H1 (cell line): ENCODE measurements around the gene GFOD1. TPM values are rescaled to one million over a fixed set of nuclear protein-coding genes. Genes with fewer than 3 reads are reported as not detected.

Experiments
- CTCF ChIA-PET: fragments of 300-600 bp; sonication (Branson Sonifier 250); formaldehyde crosslinking; loops from one replicate; lab custom pipeline; 2021; ENCODE audit not compliant: partially characterized antibody; lab: Charles Lee
- POLR2A ChIA-PET: fragments of 300-600 bp; sonication (Branson Sonifier 250); formaldehyde crosslinking; loops from one replicate; lab custom pipeline; 2021; ENCODE audit warnings: inconsistent platforms; ENCODE audit not compliant: partially characterized antibody; lab: Charles Lee
- DNase-seq, 2 experiments: peaks; one replicate each; pipeline versions ENCODE4 v3.0.0 to v3.0.0-alpha.2; 2010 to 2022; ENCODE audit warnings: low spot score in 2 of 2, low read depth in 1 of 2, mixed read lengths in 1 of 2
- FAIRE-seq: peaks from 2 replicates; lab custom pipeline; 2011; peaks lifted over from hg19 to GRCh38; lab: Jason Lieb, UNC
- H2AFZ ChIP-seq: 2 replicates; pipeline ENCODE4 v1.8.1; 2012; ENCODE audit warnings: low read length, inconsistent platforms
- H2AK5ac ChIP-seq: 2 replicates; pipeline ENCODE4 v1.6.1; 2013; ENCODE audit warnings: low read depth, low read length
- H2BK120ac ChIP-seq: replicated peaks from 2 replicates; pipeline ENCODE3; 2013; ENCODE audit warnings: low read depth, low read length, inconsistent platforms
- H2BK12ac ChIP-seq: 2 replicates; pipeline ENCODE4 v1.6.1; 2013; ENCODE audit warnings: low read depth, low read length
- H2BK15ac ChIP-seq: 2 replicates; pipeline ENCODE4 v1.6.1; 2013; ENCODE audit warnings: low read length
- H2BK20ac ChIP-seq: 2 replicates; pipeline ENCODE4 v1.6.1; 2013; ENCODE audit warnings: low read length
- H2BK5ac ChIP-seq: 2 replicates; pipeline ENCODE4 v1.6.1; 2013; ENCODE audit warnings: low read depth, low read length
- H3K14ac ChIP-seq: 2 replicates; pipeline ENCODE4 v1.6.1; 2013; ENCODE audit warnings: inconsistent platforms; ENCODE audit not compliant: insufficient read length
- H3K18ac ChIP-seq: 2 replicates; pipeline ENCODE4 v1.6.1; 2013; ENCODE audit warnings: low read length; ENCODE audit errors: extremely low read depth
- H3K23ac ChIP-seq: 2 replicates; pipeline ENCODE4 v1.6.1; 2013; ENCODE audit warnings: inconsistent platforms; ENCODE audit not compliant: insufficient read length
- H3K23me2 ChIP-seq: 2 replicates; pipeline ENCODE4 v1.6.1; 2013; ENCODE audit warnings: low read depth, low read length
- H3K27ac ChIP-seq: 2 replicates; pipeline ENCODE4 v1.6.1; 2011; ENCODE audit warnings: low read depth, low read length, inconsistent platforms
- H3K27me3 ChIP-seq, 4 experiments: replicated peaks in 1 of 4; 1 replicate in 1 of 4; 2 replicates in 3 of 4; pipeline versions ENCODE4 v1.6.1 to v1.8.1; 2011 to 2013; ENCODE audit warnings: low read length in 3 of 4, mild to moderate bottlenecking in 3 of 4, inconsistent platforms in 2 of 4, mixed read lengths in 2 of 4, moderate library complexity in 1 of 4; ENCODE audit not compliant: control insufficient read depth in 3 of 4, insufficient read depth in 3 of 4; ENCODE audit errors: extremely low read depth in 1 of 4
- H3K36me3 ChIP-seq, 4 experiments: 2 replicates each; pipeline versions ENCODE4 v1.6.1 to v1.8.1; 2011 to 2013; ENCODE audit warnings: mild to moderate bottlenecking in 4 of 4, low read length in 3 of 4, moderate library complexity in 2 of 4, control low read depth in 1 of 4, inconsistent platforms in 1 of 4; ENCODE audit not compliant: insufficient read depth in 4 of 4, control insufficient read depth in 2 of 4
- H3K4ac ChIP-seq: replicated peaks from 2 replicates; pipeline ENCODE3; 2013; ENCODE audit warnings: low read length, low read depth, mixed read lengths, inconsistent platforms; ENCODE audit not compliant: insufficient read length
- H3K4me1 ChIP-seq, 4 experiments: replicated peaks in 1 of 4; 1 replicate in 1 of 4; 2 replicates in 3 of 4; pipeline versions ENCODE4 v1.6.1 to v1.8.1; 2011 to 2013; ENCODE audit warnings: low read length in 3 of 4, inconsistent platforms in 2 of 4, mixed read lengths in 1 of 4; ENCODE audit not compliant: insufficient read depth in 4 of 4, control insufficient read depth in 3 of 4
- H3K4me2 ChIP-seq, 2 experiments: 2 replicates each; pipeline versions ENCODE4 v1.6.1 to v1.8.1; 2011 to 2013; ENCODE audit warnings: low read depth in 2 of 2, low read length in 2 of 2, control low read depth in 1 of 2, inconsistent platforms in 1 of 2, mild to moderate bottlenecking in 1 of 2; ENCODE audit not compliant: insufficient read depth in 1 of 2
- H3K4me3 ChIP-seq, 4 experiments: fragments of 200-600, 300-600 bp in 1 of 4; sonication (generic), shearing (Covaris generic), sonication (Bioruptor Twin) in 1 of 4; 2 replicates each; pipeline versions ENCODE4 v1.5.1 to v1.8.1; 2011 to 2016; ENCODE audit warnings: low read length in 4 of 4, low read depth in 3 of 4, control low read depth in 2 of 4, inconsistent platforms in 2 of 4, mild to moderate bottlenecking in 2 of 4, mixed read lengths in 1 of 4, moderate library complexity in 1 of 4; ENCODE audit not compliant: insufficient read depth in 2 of 4; ENCODE audit errors: extremely low read depth in 1 of 4
- H3K56ac ChIP-seq: replicated peaks from 2 replicates; pipeline ENCODE3; 2013; ENCODE audit warnings: low read depth, mild to moderate bottlenecking, mixed read lengths, low read length, inconsistent platforms; ENCODE audit not compliant: insufficient read length
- H3K79me1 ChIP-seq: 2 replicates; pipeline ENCODE4 v1.6.1; 2013; ENCODE audit warnings: low read depth, low read length, control low read depth
- H3K79me2 ChIP-seq, 2 experiments: 2 replicates each; pipeline versions ENCODE4 v1.6.1 to v1.8.1; 2012 to 2013; ENCODE audit warnings: low read length in 2 of 2, mild to moderate bottlenecking in 2 of 2, inconsistent platforms in 1 of 2; ENCODE audit not compliant: insufficient read depth in 2 of 2, control insufficient read depth in 1 of 2
- H3K9ac ChIP-seq, 4 experiments: replicated peaks in 1 of 4; 1 replicate in 1 of 4; 2 replicates in 3 of 4; pipeline versions ENCODE4 v1.6.1 to v1.8.1; 2011 to 2013; ENCODE audit warnings: low read depth in 3 of 4, low read length in 3 of 4, control low read depth in 2 of 4, mild to moderate bottlenecking in 2 of 4, moderate library complexity in 2 of 4, inconsistent platforms in 1 of 4; ENCODE audit errors: extremely low read depth in 1 of 4
- H3K9me3 ChIP-seq, 2 experiments: 2 replicates each; pipeline versions ENCODE4 v1.6.1 to v1.8.1; 2012 to 2013; ENCODE audit warnings: mild to moderate bottlenecking in 2 of 2, moderate library complexity in 2 of 2, control low read depth in 1 of 2, inconsistent platforms in 1 of 2, low read depth in 1 of 2, low read length in 1 of 2, mixed read lengths in 1 of 2; ENCODE audit not compliant: insufficient read depth in 2 of 2
- H4K20me1 ChIP-seq, 2 experiments: replicated peaks in 1 of 2; 2 replicates each; pipeline versions ENCODE3 to v1.8.1; 2011 to 2013; ENCODE audit warnings: inconsistent platforms in 2 of 2, low read length in 2 of 2, mild to moderate bottlenecking in 1 of 2; ENCODE audit not compliant: insufficient read depth in 2 of 2, control insufficient read depth in 1 of 2
- H4K5ac ChIP-seq: 2 replicates; pipeline ENCODE4 v1.6.1; 2013; ENCODE audit warnings: low read length, low read depth, mixed read lengths, inconsistent platforms; ENCODE audit not compliant: insufficient read length
- H4K8ac ChIP-seq: 2 replicates; pipeline ENCODE4 v1.8.0; 2013; ENCODE audit warnings: mild to moderate bottlenecking, moderate library complexity, low read length, inconsistent platforms; ENCODE audit not compliant: insufficient read depth; ENCODE audit errors: extremely low read depth
- H4K91ac ChIP-seq: replicated peaks from 2 replicates; pipeline ENCODE3; 2013; ENCODE audit warnings: low read length, mixed read lengths, inconsistent platforms; ENCODE audit not compliant: insufficient read length
- ATF3 ChIP-seq: IDR thresholded peaks from 2 replicates; pipeline ENCODE4 v1.6.1; 2011; ENCODE audit warnings: low read depth, mild to moderate bottlenecking, low read length; ENCODE audit not compliant: insufficient read depth
- CBX8 ChIP-seq: fragments of 300-800, 300-1000 bp; sonication (generic); IDR thresholded peaks from 2 replicates; pipeline ENCODE4 v1.7.1; 2016; ENCODE audit warnings: low read depth, low read length, borderline replicate concordance
- CEBPB ChIP-seq: IDR thresholded peaks from 2 replicates; pipeline ENCODE4 v1.6.1; 2012; ENCODE audit warnings: low read depth, low read length
- CREB1 ChIP-seq: IDR thresholded peaks from 2 replicates; pipeline ENCODE4 v1.6.1; 2012; ENCODE audit warnings: inconsistent platforms
- JUN ChIP-seq: IDR thresholded peaks from 2 replicates; pipeline ENCODE4 v1.6.1; 2011; ENCODE audit warnings: low read depth, mild to moderate bottlenecking, improper control_type of control experiment, low read length
- KDM4A ChIP-seq: IDR thresholded peaks from one replicate; pipeline ENCODE4 v1.7.1; 2012; ENCODE audit warnings: low read depth, mild to moderate bottlenecking, moderate library complexity, low read length, inconsistent platforms; ENCODE audit not compliant: severe bottlenecking
- MAFK ChIP-seq: IDR thresholded peaks from 2 replicates; pipeline ENCODE4 v1.6.1; 2012; ENCODE audit warnings: low read depth, mild to moderate bottlenecking, improper control_type of control experiment, low read length
- POU5F1 ChIP-seq: IDR thresholded peaks from 2 replicates; pipeline ENCODE4 v1.6.1; 2011; ENCODE audit warnings: low read depth, mild to moderate bottlenecking, low read length, moderate library complexity
- SAP30 ChIP-seq: fragments of 300-600 bp; sonication (generic); IDR thresholded peaks from 2 replicates; pipeline ENCODE4 v1.7.1; 2012; ENCODE audit warnings: low read length, moderate library complexity, mild to moderate bottlenecking, inconsistent platforms; ENCODE audit not compliant: insufficient read depth, insufficient replicate concordance
- SUZ12 ChIP-seq: fragments of 200-600 bp; sonication (generic); IDR thresholded peaks from 2 replicates; pipeline ENCODE4 v1.6.1; 2012; ENCODE audit warnings: mild to moderate bottlenecking, inconsistent platforms, low read length, moderate library complexity, mixed read lengths
- TAF1 ChIP-seq: IDR thresholded peaks from 2 replicates; pipeline ENCODE4 v1.6.1; 2011; ENCODE audit warnings: mild to moderate bottlenecking, low read depth, low read length
- YY1 ChIP-seq: IDR thresholded peaks from 2 replicates; pipeline ENCODE4 v1.6.1; 2011; ENCODE audit warnings: low read depth, mild to moderate bottlenecking, low read length
- WGBS, 2 experiments: shearing (Covaris generic) in 1 of 2; methylation state at CpG; one replicate each; pipeline versions ENCODE4 v1.1.6 to v1.1.7; 2013 to 2015; ENCODE audit warnings: low lambda C conversion rate in 2 of 2, mixed read lengths in 2 of 2, inconsistent platforms in 1 of 2, low coverage in 1 of 2, missing lambda C conversion rate in 1 of 2; ENCODE audit not compliant: insufficient replicate concordance in 2 of 2, insufficient coverage in 1 of 2, insufficient read length in 1 of 2; ENCODE audit errors: extremely low coverage in 1 of 2, missing lambda C conversion rate in 1 of 2; 5-methylcytosine and 5-hydroxymethylcytosine counted together
- polyA plus RNA-seq, 7 experiments: library from polyadenylated mRNA; depleted of rRNA in 3 of 7; stranded (reverse) in 5 of 7; unstranded in 2 of 7; fragments of >200 nt in 5 of 7; fragments of 200-250 nt in 2 of 7; gene quantifications; 1 replicate in 5 of 7; 2 replicates in 1 of 7; 4 replicates in 1 of 7; pipeline versions ENCODE4 v1.2.1 to v1.2.3, GENCODE V29; 2011 to 2013; ENCODE audit warnings: missing spikeins in 2 of 7, mixed read lengths in 2 of 7
- total RNA-seq: library from RNA; stranded (reverse); fragmentation: NEBNext Ultra II Directional; extraction: Animal tissue kit (Norgen Biotek cat#: 25700); gene quantifications from 2 replicates; pipeline ENCODE4 v1.2.1, GENCODE V29; 2021

The GFOD1 gene
- total and polyA plus RNA-seq, 2 of the 8 experiments (the other 6 are each of a cell fraction or from before 2014, with no cell fraction given) = 2.5 to 8.8 TPM

DNA sequence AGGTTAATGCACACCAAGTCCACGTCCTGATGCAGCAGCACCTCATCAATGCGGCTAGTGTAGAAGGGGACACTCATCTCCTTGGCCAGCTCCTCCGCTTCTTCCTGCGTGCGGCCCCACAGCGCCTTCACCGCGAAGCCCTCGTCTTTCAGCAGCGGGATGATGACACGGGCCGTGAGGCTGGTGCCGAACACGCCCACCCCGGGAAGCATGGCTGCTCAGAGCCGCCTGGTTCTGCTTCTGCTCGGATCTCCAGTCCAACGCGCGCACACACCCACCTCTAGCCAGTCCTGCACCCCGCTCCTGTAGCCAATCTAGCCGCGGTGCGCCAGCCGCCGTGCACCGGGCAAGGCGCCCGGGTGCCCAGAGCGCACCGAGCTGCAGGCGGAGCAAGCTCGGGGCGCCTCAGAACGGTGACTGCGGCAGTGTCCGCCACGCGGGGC lies 700 bp downstream of the GFOD1 start:
- H3K23ac ChIP-seq = no peak overlapping the region
- no peak overlapping the region; the same call in 1 of the 2 replicates for H3K18ac ChIP-seq
- 0% methylated on average over 21 of the region's 39 CpGs; no CpG with 5 or more reads in 1 of the 2 experiments for WGBS, 2 experiments
- peaks cover 7 to 53% (median 32%) of the 10 kb centered on the region in 4 experiments for H3K27me3 ChIP-seq
- H3K14ac ChIP-seq = no peak overlapping the region
- no peak overlapping the region for H2BK15ac ChIP-seq
- H2BK20ac ChIP-seq = no peak overlapping the region
- H2AK5ac ChIP-seq = no peak overlapping the region
- H2AFZ ChIP-seq = no peak overlapping the region
- no peak overlapping the region for H4K5ac ChIP-seq
- H3K4ac ChIP-seq = no peak overlapping the region
- H3K56ac ChIP-seq = no peak overlapping the region
- H4K91ac ChIP-seq = no peak overlapping the region
- H3K79me1 ChIP-seq = peaks cover 3% of the 10 kb centered on the region; the same call in 1 of the 2 replicates
- no peaks in the 10 kb centered on the region for H3K36me3 ChIP-seq
- H3K4me1 ChIP-seq = peaks cover 0 to 8% (median 3%) of the 10 kb centered on the region in 4 experiments; a peak in 5 of 7 replicates
- no peaks in the 10 kb centered on the region for H3K9me3 ChIP-seq
- no peak overlapping the region for H2BK120ac ChIP-seq
- FAIRE-seq = no peak
- DNase-seq = peak in 1 of 2 experiments; percentile 74
- H3K4me2 ChIP-seq = peak overlapping the region; percentile 90 to 99
- ChIA-PET POLR2A (interaction anchor here (0.7 to 3.7 kb wide), 10 partner anchors 10 to 158 kb away, joined by 3 to 29 read pairs (median 6); partner anchors contain the start of genes NOL7, SIRT5 and TBC1D7), CTCF (interaction anchor here (0.8 to 1.7 kb wide), 9 partner anchors 52 to 151 kb away, joined by 3 to 6 read pairs (median 3); partner anchors contain the start of gene SIRT5)
- peak overlapping the region; percentile 75 for H2BK12ac ChIP-seq
- no peak overlapping the region for H4K8ac ChIP-seq
- peak overlapping the region; percentile 16 to 60 (median 30); a peak in 4 of 7 replicates for H3K9ac ChIP-seq
- H3K23me2 ChIP-seq = peaks cover 29% of the 10 kb centered on the region
- no peak overlapping the region for H3K27ac ChIP-seq
- peaks cover 0 to 10% of the 10 kb centered on the region in 2 experiments for H4K20me1 ChIP-seq
- H2BK5ac ChIP-seq = no peak overlapping the region
- peaks cover 0 to 19% of the 10 kb centered on the region in 2 experiments; a peak in 3 of 4 replicates for H3K79me2 ChIP-seq
- H3K4me3 ChIP-seq = peak overlapping the region; percentile 57 to 87 (median 75)
- TF ChIP-seq MAFK (no peak), KDM4A (peak; percentile 64), ATF3 (no peak), TAF1 (peak; percentile 17; the same call in 1 of the 2 replicates), SAP30 (peak; percentile 80), CREB1 (peak; percentile 9; the same call in 1 of the 2 replicates), CEBPB (no peak), YY1 (no peak), JUN (no peak), CBX8 (no peak), SUZ12 (peak; percentile 48; the same call in 1 of the 2 replicates), POU5F1 (no peak)
